AG09319 (cell line): ENCODE results near the gene TMEM178B.

Experiments
- DNase-seq: peaks from one replicate; pipeline ENCODE4 v3.0.0-alpha.2; 2010; ENCODE audit warnings: low read depth; ENCODE audit errors: extremely low read depth
- TF ChIP-seq, protein P1 (sequence below): IDR thresholded peaks from 2 replicates; pipeline ENCODE4 v1.5.1; 2011; ENCODE audit warnings: low read depth, mild to moderate bottlenecking, inconsistent platforms, low read length, moderate library complexity

The TMEM178B gene

DNA sequence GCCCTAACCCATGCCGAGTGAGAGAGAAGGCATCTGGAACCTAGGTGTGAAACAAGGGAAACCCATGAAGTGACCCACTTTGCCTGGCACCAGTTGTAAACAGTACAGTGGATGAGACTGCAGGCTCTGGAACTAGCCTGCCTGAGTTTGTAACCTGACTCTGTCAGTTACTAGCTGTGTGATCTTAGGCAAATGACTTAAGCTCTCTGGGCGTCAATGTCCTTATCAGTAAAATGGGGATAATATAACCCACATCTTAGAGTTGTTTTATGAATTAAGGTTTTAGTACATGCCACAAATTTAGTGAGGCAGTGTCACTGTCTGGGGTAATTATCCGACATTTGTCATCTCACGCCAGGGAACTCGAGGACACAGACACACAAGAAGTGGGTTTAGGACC lies 394.5 kb downstream of the TMEM178B start:
- no peak for DNase-seq
- TF ChIP-seq, protein P1, sequence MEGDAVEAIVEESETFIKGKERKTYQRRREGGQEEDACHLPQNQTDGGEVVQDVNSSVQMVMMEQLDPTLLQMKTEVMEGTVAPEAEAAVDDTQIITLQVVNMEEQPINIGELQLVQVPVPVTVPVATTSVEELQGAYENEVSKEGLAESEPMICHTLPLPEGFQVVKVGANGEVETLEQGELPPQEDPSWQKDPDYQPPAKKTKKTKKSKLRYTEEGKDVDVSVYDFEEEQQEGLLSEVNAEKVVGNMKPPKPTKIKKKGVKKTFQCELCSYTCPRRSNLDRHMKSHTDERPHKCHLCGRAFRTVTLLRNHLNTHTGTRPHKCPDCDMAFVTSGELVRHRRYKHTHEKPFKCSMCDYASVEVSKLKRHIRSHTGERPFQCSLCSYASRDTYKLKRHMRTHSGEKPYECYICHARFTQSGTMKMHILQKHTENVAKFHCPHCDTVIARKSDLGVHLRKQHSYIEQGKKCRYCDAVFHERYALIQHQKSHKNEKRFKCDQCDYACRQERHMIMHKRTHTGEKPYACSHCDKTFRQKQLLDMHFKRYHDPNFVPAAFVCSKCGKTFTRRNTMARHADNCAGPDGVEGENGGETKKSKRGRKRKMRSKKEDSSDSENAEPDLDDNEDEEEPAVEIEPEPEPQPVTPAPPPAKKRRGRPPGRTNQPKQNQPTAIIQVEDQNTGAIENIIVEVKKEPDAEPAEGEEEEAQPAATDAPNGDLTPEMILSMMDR = no peak

DNA sequence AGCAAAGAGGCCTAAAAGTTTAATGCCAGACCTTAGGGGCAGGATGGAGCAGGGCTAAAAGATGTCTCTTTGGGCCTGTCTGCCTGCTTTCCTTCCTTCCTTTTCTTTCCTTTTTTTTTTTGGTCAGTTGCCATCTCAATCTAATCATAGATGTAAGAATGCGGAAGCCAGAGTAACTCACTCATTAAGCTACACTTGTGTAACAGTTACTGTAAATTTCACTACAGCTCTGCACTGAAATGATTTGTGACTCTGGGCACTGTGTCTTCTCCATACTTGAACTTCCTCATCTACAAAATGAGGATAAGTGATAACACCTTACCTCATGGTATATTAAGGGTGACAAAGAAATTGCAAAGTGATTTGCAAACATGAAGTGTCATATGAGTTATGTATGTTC lies 401.8 kb downstream of the TMEM178B start:
- TF ChIP-seq, protein P1 = no peak
- no peak for DNase-seq

DNA sequence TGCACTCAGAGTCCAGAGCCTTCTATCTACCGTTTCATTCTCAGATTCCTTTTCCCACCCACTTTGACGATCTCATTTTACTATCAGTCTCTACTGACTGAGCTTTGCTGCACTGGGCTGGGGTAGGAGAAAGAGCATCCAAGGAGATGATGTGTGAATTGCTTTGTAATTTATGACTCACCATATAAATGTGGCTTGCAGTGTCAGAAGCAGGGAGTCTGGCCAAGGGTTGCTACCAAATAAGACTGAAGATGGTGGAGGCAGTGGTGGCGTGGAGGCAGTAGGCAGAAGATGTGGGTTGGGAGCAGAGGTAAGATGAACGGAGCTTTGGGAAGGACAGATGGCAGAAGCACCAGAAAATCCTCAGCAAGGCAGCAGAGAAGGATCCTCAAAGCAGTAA lies 404.0 kb downstream of the TMEM178B start:
- TF ChIP-seq, protein P1 = no peak
- no peak for DNase-seq

DNA sequence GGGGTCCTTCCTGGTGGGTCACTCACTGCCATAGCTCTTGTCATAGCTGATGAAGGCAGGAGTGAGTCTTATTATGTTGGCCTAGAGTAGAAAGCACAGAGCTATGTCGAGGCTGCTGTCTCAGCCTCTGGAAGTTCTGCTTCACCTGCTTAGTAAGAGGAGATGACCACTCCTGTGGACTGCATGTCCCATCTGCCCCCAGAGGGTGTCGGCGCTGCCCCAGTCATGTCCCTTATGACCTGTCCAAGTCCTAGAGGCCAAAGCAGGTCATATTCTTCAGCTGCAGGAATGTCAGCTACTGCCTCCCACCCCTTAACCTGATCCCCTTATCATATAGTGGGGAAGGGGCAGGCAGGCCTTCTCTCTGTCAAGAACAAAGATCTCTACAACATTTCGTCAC lies 405.0 kb downstream of the TMEM178B start:
- DNase-seq = no peak
- TF ChIP-seq, protein P1 = no peak

DNA sequence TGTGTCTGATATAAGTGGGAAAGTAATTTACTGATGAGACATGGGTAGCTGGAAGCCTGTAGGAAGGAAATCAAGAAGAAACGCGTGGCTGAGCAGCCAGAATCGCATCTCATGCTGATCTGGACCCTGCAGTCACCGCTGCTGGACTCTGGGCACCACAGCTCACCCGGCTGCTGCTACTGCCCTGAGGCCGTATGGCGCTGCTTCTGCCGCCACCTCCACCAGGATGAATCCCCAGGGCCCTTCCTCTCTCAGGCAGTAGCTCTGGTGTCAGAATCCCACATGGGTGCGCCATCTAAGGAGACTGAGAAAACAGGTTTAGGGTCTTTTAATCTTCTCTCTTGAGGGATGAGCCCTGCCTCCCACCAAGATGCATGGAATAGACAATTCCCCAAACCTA lies 407.1 kb downstream of the TMEM178B start:
- TF ChIP-seq, protein P1 = no peak
- DNase-seq = no peak

DNA sequence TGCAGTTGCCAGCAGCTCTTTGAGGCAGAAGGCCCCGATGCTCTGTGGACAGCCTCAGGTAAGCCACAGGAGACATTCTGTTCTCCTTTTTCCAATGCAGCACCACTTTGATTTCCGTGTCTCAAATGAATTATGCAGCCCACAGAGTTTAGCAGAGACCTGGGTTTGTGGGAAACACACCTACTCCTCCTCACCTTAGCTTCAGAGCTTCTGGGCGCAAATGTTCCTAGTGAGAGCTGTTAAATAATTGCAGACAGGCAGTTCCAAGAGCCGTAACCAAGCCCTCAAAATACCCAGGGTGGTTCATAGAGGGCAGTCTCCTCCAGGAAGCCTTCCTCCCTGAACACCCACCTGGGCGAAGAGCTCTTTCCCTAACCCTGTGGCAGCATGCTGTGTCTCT lies 408.1 kb downstream of the TMEM178B start:
- no peak for DNase-seq
- TF ChIP-seq, protein P1 = no peak

DNA sequence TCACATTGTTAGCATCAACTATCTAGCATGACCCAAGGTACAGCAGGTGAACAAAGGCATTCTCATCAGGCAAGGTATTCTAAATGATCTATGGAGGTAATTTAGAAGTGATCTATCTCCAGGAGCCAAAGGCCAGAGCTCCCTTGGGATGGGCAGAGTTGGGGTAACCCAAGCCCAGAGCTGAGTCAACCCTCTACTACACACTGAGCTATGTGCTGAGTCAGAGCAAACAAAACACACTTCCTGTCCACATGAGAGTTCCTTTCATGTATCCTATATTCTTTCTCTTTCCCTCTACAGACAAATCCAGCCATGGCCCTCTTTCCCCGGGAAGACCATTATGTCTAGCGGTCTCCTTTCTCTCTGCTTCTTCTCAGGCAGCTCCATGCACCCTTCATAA lies 409.2 kb downstream of the TMEM178B start:
- no peak for DNase-seq
- TF ChIP-seq, protein P1 = no peak

DNA sequence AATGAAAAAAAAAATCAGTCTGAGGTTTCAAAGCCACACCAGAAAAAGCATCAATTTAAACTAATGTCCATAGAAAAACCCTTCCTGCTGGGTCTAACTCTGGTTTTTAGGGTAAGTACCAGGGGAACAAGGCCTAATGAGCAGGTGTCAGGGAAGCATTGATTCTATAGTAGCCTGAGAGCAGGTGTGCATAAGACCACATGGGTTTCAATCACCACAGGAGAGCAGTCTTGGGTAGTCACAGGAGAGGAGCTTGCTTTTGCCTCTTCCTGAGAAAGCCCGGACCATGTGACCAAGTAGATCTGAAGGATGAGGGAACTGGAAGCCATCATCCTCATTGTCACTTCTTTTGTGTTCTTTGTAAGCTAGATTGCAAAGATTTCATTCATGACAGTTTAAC lies 411.0 kb downstream of the TMEM178B start:
- no peak for DNase-seq
- TF ChIP-seq, protein P1 = no peak
